Measurements from ENCODE around the gene FAM193A.
"Not testable (repeated sequence)": the region's sequence is repeated elsewhere in the genome, so short reads cannot be mapped to it uniquely, and the experiment has no call there.

Gene FAM193A

DNA sequence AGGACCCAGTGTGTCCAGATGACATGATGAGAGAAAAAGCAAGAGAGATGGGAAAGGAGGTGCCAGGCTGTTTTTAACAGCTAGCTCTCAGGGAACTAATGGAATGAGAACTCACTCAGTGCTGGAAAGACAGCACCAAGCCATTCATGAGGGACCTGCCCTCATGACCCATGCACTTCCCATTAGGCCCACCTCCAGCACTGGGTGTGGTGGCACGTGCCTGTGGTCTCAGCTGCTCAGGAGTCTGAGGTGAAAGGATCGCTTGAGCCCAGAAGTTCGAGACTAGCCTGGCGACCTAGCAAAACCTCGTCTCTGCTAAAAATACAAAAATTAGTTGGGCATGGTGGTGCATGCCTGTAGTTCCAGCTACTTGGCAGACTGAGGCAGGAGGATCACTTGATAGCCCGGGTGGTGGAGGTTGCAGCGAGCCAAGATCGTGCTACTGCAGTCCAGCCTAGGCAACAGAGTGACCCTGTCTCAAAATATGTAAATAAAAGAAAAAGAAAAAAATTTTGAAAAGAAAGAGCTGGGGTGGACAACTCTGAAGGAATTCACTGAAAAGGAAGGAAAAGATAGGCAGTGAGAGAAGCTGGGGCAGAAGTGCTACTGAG lies 50.9 kb downstream of the FAM193A start:
- CTCF ChIA-PET: no interaction called here
- TF ChIP-seq, protein P1, sequence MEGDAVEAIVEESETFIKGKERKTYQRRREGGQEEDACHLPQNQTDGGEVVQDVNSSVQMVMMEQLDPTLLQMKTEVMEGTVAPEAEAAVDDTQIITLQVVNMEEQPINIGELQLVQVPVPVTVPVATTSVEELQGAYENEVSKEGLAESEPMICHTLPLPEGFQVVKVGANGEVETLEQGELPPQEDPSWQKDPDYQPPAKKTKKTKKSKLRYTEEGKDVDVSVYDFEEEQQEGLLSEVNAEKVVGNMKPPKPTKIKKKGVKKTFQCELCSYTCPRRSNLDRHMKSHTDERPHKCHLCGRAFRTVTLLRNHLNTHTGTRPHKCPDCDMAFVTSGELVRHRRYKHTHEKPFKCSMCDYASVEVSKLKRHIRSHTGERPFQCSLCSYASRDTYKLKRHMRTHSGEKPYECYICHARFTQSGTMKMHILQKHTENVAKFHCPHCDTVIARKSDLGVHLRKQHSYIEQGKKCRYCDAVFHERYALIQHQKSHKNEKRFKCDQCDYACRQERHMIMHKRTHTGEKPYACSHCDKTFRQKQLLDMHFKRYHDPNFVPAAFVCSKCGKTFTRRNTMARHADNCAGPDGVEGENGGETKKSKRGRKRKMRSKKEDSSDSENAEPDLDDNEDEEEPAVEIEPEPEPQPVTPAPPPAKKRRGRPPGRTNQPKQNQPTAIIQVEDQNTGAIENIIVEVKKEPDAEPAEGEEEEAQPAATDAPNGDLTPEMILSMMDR (conservative IDR thresholded peaks at IDR 0.05; ENCODE audit: low read depth): no peak

DNA sequence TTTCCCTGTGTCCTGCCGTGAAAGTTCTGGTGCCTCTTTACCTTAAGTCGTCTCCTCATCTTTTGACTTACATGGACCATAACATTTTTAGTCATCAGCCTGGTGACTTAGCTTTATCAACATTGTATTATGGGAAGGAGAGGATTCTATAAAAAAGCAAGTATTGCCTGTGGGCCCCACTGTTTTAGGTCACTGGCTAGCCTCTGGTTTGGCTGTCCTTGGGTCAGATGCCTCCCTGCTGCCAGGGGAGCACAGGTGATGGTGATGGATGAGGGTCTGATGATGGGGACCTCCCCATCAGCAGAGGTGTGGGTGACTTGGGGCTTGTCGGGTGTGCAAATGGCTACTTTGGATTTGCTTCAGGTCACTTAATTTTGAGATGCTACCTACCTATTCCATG lies 51.8 kb downstream of the FAM193A start:
- CTCF ChIA-PET: interaction anchor here (0.7 kb wide), 1 partner anchor 9 kb away, joined by 3 read pairs; no protein-coding TSS in a partner anchor
- POLR2A ChIA-PET (ENCODE audit: low non-redundant PET): no interaction called here

More for the DNA sequence above, 50.9 kb downstream of the FAM193A start:
- POLR2A ChIA-PET (ENCODE audit: low non-redundant PET): interaction anchor here (0.6 kb wide), 1 partner anchor 11 kb away, joined by 3 read pairs; no protein-coding TSS in a partner anchor
- no peak for DNase-seq (ENCODE audit: low spot score)
- H3K27ac ChIP-seq: no peak overlapping the region

GRCh38 chr4:2591189-2591588 lies 54.7 kb downstream of the FAM193A start:
- TF ChIP-seq, protein P1 (conservative IDR thresholded peaks at IDR 0.05; ENCODE audit: low read depth): no peak
- CTCF ChIA-PET: no interaction called here
- POLR2A ChIA-PET (ENCODE audit: low non-redundant PET): no interaction called here
- DNase-seq (ENCODE audit: low spot score): no peak
- no peak overlapping the region for H3K27ac ChIP-seq

More for the DNA sequence above, 51.8 kb downstream of the FAM193A start:
- no peak overlapping the region for H3K27ac ChIP-seq
- no peak for DNase-seq (ENCODE audit: low spot score)
- TF ChIP-seq, protein P1 (conservative IDR thresholded peaks at IDR 0.05; ENCODE audit: low read depth): no peak

- DNase-seq (ENCODE audit: low spot score); POLR2A ChIA-PET (ENCODE audit: low non-redundant PET); H3K27ac ChIP-seq: not testable (repeated sequence)
- CTCF ChIA-PET: interaction anchor here (0.5 to 0.6 kb wide), 2 partner anchors 10 to 31 kb away, joined by 3 to 6 read pairs; no protein-coding TSS in a partner anchor
Observed at GRCh38 chr4:2592014-2592413, 55.6 kb downstream of the FAM193A start.

- ChIA-PET POLR2A (ENCODE audit: low non-redundant PET) (no interaction called here), CTCF (interaction anchor here (0.5 to 0.6 kb wide), 2 partner anchors 9 to 32 kb away, joined by 3 to 6 read pairs; no protein-coding TSS in a partner anchor)
- TF ChIP-seq, protein P1 (conservative IDR thresholded peaks at IDR 0.05; ENCODE audit: low read depth): no peak
Observed at GRCh38 chr4:2592572-2592971, 56.1 kb downstream of the FAM193A start.

GRCh38 chr4:2593003-2593402 lies 56.6 kb downstream of the FAM193A start:
- H3K27ac ChIP-seq: peak overlapping the region; percentile 29
- TF ChIP-seq, protein P1 (conservative IDR thresholded peaks at IDR 0.05; ENCODE audit: low read depth): no peak
- no peak for DNase-seq (ENCODE audit: low spot score)
- CTCF ChIA-PET: no interaction called here
- POLR2A ChIA-PET (ENCODE audit: low non-redundant PET): no interaction called here

More at GRCh38 chr4:2592572-2592971, 56.1 kb downstream of the FAM193A start:
- DNase-seq (ENCODE audit: low spot score): no peak
- H3K27ac ChIP-seq: peak overlapping the region; percentile 29

- TF ChIP-seq, protein P1 (conservative IDR thresholded peaks at IDR 0.05; ENCODE audit: low read depth): no peak
- no peak for DNase-seq (ENCODE audit: low spot score)
- ChIA-PET POLR2A (ENCODE audit: low non-redundant PET) (no interaction called here), CTCF (no interaction called here)
- no peak overlapping the region for H3K27ac ChIP-seq
Observed at GRCh38 chr4:2595436-2595835, 59.0 kb downstream of the FAM193A start.
